SKM-1 (cell line): ENCODE results near the gene GYG2.
"Not testable (repeated sequence)": the region's sequence is repeated elsewhere in the genome, so short reads cannot be mapped to it uniquely, and the experiment has no call there.

Experiments
- DNase-seq: peaks from one replicate; lab custom pipeline; 2025; ENCODE audit not compliant: unreplicated experiment; lab: John Stamatoyannopoulos, UW

GYG2 gene

DNA sequence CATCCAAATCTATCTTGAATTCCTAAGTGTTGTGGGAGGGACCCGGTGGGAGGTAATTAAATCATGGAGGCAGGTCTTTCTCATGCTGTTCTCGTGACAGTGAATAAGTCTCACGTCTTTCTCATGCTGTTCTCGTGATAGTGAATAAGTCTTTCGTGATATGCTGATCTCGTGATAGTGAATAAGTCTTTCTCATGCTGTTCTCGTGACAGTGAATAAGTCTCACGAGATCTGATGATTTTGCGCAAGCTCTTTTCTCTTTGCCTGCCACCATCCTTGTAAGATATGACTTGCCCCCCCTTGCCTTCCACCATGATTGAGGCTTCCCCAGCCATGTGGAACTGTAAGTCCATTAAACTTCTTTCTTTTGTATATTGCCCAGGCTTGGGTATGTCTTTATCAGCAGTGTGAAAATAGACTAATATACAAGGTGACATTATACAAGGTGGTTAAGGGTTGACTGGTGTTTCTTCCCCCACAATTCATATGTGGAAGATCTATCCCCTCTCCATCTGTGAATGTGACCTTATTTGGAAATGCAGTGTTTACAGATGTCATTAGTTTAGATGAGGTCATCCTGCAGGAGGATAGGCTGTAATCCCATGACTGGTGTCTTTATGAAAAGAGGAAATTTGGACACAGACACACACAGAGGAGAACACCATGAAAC lies 72.8 kb downstream of the GYG2 start:
- DNase-seq = no peak

DNA sequence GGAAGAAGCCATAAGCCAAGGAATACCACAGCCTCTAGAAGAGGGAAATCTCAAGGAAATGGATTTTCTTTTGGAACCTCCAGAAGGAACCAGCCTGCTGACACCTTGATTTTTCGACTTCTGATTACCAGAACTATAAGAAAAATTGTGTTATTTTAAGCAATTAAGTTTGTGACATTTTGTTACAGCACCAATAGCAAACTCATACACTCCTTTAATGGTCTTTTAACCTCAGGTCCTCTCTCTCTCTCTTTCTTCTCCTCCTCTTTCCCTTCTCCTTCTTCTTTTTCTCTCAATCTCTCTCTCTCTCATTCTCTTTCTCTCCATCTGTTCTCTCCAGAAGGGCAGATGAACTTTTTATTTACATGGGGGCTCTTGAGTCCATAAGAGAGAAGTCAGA lies 74.1 kb downstream of the GYG2 start:
- DNase-seq = no peak

DNA sequence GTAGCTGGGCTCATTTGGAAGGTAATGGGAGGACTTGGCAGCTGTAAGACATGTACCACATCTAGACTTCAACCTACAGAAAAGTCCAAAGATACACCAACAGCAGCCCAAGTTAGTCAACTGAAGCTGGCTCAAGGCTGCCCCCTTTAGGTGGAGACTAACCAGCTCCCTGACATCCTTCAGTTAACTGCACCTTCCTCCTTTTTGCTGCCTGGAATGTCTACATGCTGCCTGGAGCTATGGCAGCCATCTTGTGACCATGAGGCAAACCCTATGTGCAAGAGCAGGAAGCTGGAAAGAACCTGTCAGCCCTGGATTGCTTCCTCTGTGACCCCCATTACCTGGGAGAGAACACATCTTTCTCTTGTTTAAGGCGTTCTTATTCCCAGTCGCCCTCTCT lies 74.6 kb downstream of the GYG2 start:
- DNase-seq = no peak

DNA sequence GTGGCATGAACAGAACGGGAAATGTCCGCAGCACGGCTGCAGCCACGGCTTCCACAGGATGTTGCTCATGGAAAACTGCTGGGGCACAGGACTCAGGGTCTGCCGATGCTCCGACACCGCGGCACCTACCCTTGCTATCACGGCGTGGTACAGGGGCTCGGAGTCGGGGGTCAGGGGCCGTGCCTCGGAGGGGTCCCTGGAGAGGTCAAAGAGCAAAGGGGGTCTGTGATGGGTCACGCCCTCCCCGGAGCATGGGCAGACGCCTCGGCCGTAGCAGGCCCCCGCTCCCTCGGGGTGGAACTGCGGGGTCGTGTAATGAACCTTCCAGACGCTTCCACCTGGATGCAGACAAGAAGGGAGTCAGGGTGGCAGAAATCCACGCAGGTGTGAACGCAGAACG lies 78.6 kb downstream of the GYG2 start:
- DNase-seq = no peak

DNA sequence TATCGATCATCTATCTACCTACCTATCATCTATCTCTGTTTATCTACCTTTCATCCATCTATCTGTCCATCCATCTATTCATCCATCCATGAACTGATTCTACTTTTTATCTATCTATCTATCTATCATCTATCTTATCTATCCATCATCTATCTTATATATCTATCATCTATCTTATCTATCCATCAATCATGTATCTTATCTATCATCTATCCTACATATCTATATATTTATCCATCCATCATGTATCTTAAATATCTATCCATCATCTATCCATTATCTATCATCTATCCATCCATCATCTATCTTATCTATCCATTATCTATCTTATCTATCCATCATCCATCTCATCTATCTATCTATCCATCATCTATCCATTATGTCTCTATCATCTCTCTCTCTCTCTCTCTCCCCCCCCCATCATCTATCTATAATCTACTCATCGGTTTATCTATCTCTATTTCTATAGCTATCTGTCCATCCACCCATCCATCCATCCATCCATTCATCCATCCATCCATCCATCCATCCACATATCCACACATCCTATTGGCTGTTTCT lies 79.5 kb downstream of the GYG2 start:
- DNase-seq = no peak

DNA sequence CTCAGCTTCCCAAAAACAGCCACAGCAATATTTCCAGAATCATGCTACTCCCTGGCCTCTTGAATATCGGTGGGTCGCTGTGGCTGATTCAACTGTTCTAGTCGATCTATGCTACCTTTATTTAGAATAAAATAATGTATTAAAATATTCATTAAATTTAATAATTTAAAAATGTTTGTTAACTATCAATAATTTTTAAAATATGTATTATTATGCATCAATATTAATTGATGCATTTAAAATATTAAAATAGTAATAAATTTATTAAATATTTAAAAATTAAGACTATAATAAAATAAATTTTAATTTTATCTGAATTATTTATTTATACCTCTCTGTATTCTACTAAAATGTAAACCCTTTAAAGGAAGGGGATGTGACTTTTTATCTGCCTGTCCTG lies 81.4 kb downstream of the GYG2 start:
- no peak for DNase-seq

DNA sequence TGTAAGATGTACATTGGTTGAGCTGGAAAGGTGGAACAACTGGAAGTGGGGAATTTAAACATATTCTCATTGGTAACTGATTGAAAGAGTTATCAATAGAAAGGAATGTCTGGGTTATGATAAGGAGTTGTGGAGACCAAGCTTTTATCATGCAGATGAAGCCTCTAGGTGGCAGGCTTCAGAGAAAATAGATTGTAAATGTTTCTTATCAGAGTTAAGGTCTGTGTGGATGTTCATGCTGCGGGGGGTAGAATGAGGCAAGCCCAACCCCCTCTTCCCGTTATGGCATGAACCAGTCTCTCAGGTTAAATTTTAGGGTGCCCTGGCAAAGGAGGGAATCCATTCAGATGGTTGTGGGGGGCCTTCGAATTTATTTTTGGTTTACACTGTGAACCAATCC lies 84.4 kb downstream of the GYG2 start:
- DNase-seq = no peak

DNA sequence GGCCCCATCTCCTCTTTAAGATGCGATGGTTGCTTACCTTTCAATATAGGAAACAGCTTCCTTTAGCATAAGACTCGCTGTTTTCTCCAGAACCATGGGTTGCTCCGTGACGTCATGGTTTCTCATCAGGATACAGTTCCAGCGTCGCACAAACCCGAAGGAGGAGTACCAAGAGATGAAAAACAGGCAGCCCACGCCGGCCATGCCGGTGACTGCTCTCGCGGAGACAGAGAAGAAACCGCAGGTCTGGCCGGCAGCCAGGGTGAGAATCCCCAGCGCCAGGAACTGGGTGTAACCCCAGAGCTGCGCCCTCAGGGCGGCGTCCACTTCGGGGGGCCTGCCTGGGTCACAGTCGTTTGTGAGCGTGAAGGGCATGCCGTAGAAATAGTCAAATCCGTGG lies 89.0 kb downstream of the GYG2 start:
- DNase-seq = no peak

DNA sequence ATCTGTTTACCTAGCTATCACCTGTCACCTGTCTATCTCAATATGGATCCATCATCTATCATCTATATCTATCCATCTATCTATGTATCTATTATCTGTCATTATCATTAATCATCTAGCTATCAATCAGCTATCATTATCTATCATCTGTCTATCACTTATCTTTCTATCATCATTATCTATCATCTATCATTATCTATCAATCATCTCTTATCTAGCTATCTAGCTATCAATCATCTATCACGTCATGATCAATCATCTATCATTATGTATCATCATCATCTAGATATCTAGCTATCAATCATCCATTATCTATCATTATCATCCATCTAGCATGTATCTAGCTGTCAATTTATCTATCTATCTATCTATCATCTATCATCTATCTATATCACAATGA lies 92.5 kb downstream of the GYG2 start:
- DNase-seq = no peak

DNA sequence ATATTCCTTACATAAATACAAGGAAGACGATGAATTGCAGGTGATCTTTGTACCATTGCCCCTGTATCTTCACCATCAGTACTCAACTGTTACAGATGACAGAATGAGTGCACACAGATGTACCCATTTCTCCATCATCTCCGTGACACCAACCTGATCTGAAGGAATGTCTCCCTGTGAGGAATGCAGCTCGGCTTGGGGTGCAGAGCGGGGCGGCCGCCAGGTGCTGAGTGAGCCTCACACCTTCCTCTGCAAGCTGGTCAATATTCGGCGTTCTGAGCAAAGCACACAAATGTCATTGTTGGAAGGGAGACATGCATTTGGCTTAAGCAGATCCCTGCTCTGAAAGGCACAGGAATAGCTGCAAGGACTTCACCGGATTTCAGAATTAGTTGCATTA lies 93.0 kb downstream of the GYG2 start:
- DNase-seq = no peak

DNA sequence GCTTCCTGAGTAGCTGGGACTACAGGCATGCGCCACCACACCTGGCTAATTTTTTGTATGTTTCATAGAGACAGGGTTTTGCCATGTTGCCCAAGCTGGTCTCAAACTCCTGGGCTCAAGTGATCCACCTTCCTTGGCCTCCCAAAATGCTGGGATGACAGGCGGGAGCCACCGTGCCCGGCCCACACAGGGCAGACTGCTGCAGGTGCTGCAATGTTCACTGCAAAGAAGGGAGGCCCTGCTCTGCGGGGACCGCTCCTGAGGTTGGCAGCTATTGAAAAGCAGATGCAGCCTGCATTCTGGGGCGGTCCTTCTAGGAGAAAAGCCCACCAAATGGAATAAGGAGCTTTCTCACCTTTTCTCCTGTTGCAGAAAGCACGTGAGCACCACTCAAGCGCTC lies 95.4 kb downstream of the GYG2 start:
- no peak for DNase-seq

DNA sequence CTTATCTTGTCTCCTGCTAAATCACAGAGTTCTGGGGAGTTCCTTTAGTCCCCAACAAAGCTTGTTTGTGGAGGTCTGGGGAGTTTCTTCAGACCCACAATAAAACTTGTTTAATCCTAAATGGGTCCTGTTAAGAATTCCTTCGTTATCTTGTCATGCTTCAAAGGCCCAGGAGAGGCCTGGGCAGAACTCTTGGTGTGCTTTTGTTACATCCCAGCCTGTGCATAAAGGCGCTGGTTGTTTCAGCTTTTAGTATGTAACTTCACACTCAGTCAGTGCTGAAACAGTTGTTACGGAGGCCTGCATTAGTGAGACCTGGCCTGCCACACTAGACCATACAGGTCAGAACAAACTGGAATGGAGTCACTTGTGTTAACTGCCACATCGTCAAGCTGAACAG lies 97.5 kb downstream of the GYG2 start:
- not testable (repeated sequence) for DNase-seq

DNA sequence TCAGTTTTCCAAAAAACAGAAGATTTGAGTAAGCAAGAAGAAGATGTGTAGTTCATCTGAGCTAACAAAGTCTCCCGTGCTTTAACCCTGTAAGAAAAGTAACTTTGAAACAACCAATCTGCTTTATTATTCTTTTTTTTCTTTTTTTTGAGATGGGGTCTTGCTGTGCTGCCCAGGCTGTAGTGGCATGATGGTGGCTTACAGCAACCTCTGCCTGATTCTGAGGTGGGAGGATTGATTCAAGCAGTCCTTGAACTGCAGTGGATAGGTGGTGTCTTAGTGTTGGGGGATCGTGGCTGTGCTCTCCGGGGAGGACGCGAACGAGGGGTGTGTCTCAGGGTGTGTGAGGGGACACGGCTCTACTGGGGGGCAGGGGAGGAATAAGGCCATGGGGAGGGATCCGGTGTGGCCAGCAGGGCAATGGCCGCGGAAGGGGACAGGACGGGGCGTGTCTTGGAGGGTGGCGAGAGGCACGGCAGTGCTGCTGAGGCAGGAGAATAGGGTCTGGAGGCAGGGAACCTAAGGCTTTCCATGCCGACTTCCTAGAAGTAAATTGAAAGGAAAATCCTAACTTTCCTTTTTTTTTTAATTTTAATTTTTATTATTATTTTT lies 98.0 kb downstream of the GYG2 start:
- no peak for DNase-seq

DNA sequence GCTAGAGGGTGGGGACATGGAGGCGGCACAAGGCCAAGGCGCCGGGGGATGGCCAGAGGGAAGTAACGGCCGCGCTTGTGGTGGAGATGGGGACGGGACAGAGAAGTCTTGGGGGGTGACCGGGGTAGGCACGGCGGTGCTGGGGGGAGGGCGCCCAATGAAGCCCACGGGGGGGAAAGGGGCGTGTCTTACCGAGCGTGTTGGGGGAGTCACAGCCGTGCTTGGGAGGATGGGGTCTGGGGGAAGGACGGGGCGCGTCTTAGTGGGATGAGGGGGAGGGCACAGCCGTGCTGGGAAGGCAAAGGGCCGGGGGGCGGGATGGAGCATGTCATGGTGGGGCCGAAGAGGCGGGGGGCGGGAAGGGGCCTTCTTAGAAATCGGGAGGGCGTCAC lies 99.5 kb downstream of the GYG2 start:
- DNase-seq = no peak

DNA sequence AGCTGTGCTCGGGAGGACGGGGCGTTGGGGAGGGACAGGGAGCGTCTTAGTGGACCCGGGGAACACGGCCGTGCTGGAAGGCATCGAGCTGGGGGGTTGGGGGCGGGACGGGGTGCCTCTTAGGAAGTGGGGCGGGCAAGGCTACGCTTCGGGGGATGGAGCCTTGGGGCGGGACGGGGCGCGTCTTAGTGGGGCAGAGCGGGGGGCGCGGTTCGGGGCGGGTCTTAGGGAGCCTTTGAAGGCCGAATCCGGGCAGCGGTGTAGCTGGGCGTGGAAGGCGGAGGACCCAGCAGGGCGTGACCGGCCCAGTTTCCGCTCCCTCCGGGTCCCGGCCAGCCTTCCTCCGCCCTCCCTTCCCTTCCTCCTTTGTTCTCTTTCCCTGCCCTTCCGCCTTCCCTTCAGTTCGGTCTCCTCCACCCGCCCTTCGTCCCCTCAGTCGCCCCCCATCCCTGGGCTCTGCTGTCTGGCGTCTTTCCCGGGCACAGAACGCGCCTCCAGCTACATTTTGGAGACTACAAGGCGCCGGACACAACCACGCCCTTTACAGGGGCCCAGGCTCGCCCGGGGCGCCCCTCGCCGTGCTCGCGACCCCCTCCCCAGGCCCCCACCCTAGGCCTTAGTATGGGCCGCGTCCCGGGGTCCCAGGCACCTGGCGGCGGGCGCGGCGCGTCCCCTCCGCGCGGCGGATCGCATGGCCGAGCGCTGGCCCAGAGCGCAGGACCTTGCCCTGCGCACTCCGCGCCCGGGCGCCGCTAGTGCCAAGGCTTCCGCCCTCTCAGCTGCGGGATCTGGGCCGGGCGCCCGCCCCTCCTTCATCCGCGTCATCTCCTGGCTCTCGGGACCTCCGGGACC lies 100.1 kb downstream of the GYG2 start, which contains the start of gene ARSD:
Gene ARSD (minus strand): TSS at position 757 of the 852 bp plus-strand sequence. CDS start 64 bp downstream, at position 693.
- peak; percentile 8 for DNase-seq

DNA sequence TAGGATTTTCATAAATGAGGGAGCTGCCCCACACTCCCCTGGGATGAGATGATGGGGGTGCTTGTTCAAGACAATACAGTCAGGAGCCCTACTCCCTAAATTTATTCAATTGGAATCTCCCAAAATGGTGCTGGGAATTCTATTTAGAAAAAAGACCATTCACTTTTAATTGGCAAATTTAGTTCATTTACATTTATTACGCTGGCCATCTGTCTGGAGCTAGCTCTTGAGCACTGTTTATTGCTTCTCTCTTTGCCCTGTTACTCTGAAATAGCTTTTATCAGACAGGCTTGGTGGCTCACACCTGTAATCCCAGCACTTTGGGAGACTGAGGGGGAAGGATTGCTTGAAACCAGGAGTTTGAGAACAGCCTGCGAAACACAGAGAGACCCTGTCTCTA lies 102.4 kb downstream of the GYG2 start:
- DNase-seq = no peak

DNA sequence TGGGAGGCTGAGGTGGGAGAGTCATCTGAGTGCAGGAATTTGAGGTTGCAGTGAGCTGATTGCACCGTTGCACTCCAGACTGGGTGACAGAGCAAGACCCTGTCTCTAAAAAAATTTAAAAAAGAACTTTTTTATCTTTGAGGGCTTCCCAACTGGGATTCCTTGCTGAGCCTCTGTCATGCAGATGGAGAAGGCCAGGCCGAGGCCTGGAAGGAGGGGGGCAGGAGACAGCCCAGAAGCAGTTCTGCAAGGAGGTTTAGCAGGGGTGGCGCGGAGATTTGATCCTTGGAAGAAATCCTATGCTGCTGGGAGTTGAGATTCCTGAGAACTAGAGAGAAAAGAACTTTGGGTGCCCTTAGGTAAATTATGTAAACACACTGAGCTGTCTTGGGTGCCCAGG lies 102.9 kb downstream of the GYG2 start:
- no peak for DNase-seq
